Ovary (tissue), 9 donors: Measurements from ENCODE around the gene SCN1A. TPM values are rescaled to one million over a fixed set of nuclear protein-coding genes. Genes with fewer than 3 reads are reported as not detected.

Source experiments
- DNase-seq, 5 donors: peaks; one replicate each; pipeline ENCODE4 v3.0.0-alpha.2; 2019 to 2020
- H3K27ac ChIP-seq, 2 donors: fragments of 200-600 bp; one replicate each; pipeline versions ENCODE4 v1.5.1 to v1.8.0; 2019 to 2022
- H3K27me3 ChIP-seq: fragments of 200-600 bp; one replicate; pipeline ENCODE4 v1.8.0; 2022
- H3K36me3 ChIP-seq: fragments of 200-600 bp; sonication (generic); one replicate; pipeline ENCODE4 v1.5.1; 2019
- H3K4me1 ChIP-seq: one replicate; pipeline ENCODE4 v1.8.1; 2013; ENCODE audit warnings: mild to moderate bottlenecking, moderate library complexity; ENCODE audit not compliant: insufficient read depth
- H3K4me3 ChIP-seq: fragments of 200-600 bp; sonication (generic); one replicate; pipeline ENCODE4 v1.5.1; 2017
- H3K9me3 ChIP-seq, 2 donors: fragments of 200-600 bp in 1 of 2; sonication (generic) in 1 of 2; one replicate each; pipeline versions ENCODE4 v1.5.1 to v1.8.1; 2013 to 2019; ENCODE audit warnings: mild to moderate bottlenecking in 1 of 2, moderate library complexity in 1 of 2
- CTCF ChIP-seq, 3 donors: fragments of 450-650 bp in 2 of 3; fragments of 200-600 bp in 1 of 3; IDR thresholded peaks; one replicate each; pipeline versions ENCODE4 v1.5.1 to v1.8.0; 2016 to 2022; ENCODE audit warnings: antibody characterized with exemption in 3 of 3, mild to moderate bottlenecking in 1 of 3
- EP300 ChIP-seq: sonication (generic); formaldehyde crosslinking; IDR thresholded peaks from one replicate; pipeline ENCODE4 v1.6.1; 2017; ENCODE audit warnings: antibody characterized with exemption
- POLR2A ChIP-seq: fragments of 450-650 bp; IDR thresholded peaks from one replicate; pipeline ENCODE4 v1.6.1; 2017; ENCODE audit warnings: antibody characterized with exemption, mild to moderate bottlenecking, moderate library complexity
- WGBS, 3 donors: extraction: QIAGEN DNeasy Blood & Tissue Kit in 1 of 3; methylation state at CpG; one replicate each; pipeline versions ENCODE4 v1.1.5 to v1.1.7; 2013 to 2017; 5-methylcytosine and 5-hydroxymethylcytosine counted together
- intact Hi-C, 4 donors: fragments of 100-400 bp; cut with DNase I; formaldehyde crosslinking; loops; one replicate each; pipeline versions ENCODE4 v1.11.0 to v1.15.1; 2022 to 2023
- polyA plus RNA-seq, 2 donors: library from polyadenylated mRNA; stranded (reverse); fragments of 200-250 nt in 1 of 2; fragments of 350-450 nt in 1 of 2; fragmentation: Illumina TruSeq in 1 of 2; extraction: RNeasy Lipid Tissue Mini Kit (QIAGEN cat#74804) in 1 of 2; gene quantifications; one replicate each; pipeline ENCODE4 v1.2.3, GENCODE V29; 2013 to 2014
- total RNA-seq, 7 donors: library from RNA; depleted of rRNA in 2 of 7; stranded (reverse); fragments of >200 nt in 2 of 7; fragmentation: NEBNext Ultra II Directional in 3 of 7; extraction: Animal tissue kit (Norgen Biotek cat#: 25700) in 3 of 7; gene quantifications; one replicate each; pipeline versions ENCODE4 v1.1.0 to v1.2.4, GENCODE V29; 2016 to 2023
- donor health status: DM: no; HTN: no; CAD: no; lungs with moderate emphysema.
- donor health status: DM: no; HTN: no; CAD: no.
- donor health status: Bipolar disorder and iron deficiency.
- donor health status: DM: yes; HTN: yes; CAD: no.
- donor health status: DM: no; HTN: no; CAD: no.
- donor health status: DM: yes; HTN: yes; CAD: no.

Gene SCN1A
- total and polyA plus RNA-seq, 9 donors = under 0.01 to 5.6 (median 0.34) TPM; not detected in 5

- peak; percentile 94 to 96 (median 95) for DNase-seq
- Histone ChIP-seq H3K36me3 (no peaks in the 10 kb centered on the region), H3K27ac (peak within 1 kb of the TSS; percentile 61 to 67), H3K4me1 (peaks cover 9% of the 10 kb centered on the region), H3K9me3 (no peaks in the 10 kb centered on the region), H3K4me3 (peak within 1 kb of the TSS; percentile 68), H3K27me3 (no peaks in the 10 kb centered on the region)
- intact Hi-C loops = loop anchor here in 1 of 4 donors (10.0 kb wide), 1 partner anchor 171 kb away; the partner anchor contains the start of gene SCN1A
- 0% methylated on average over 54 to 55 of the region's 55 CpGs for WGBS, 3 donors
- peak; percentile 64 to 72 (median 69) for TF ChIP-seq CTCF (IDR thresholded peaks at IDR 0.05)
- TF ChIP-seq EP300 = no peak
- TF ChIP-seq POLR2A = peak; percentile 59
Observed at GRCh38 chr2:165953655-165954606, 173.9 kb downstream of the SCN1A start, which contains the start of gene TTC21B. TSS of gene TTC21B (minus strand) at chr2:165953776. CDS start at chr2:165953705, 71 bp downstream.

GRCh38 chr2:165953306-165953654, 174.5 kb downstream of the SCN1A start:
- DNase-seq = no peak
- Histone ChIP-seq H3K4me1 (peaks cover 9% of the 10 kb centered on the region), H3K27ac (peak overlapping the region; percentile 61 to 67), H3K9me3 (no peaks in the 10 kb centered on the region), H3K36me3 (no peaks in the 10 kb centered on the region), H3K4me3 (peak overlapping the region; percentile 68), H3K27me3 (no peaks in the 10 kb centered on the region)
- intact Hi-C loops = loop anchor here in 1 of 4 donors (10.0 kb wide), 1 partner anchor 172 kb away; the partner anchor contains the start of gene SCN1A
- TF ChIP-seq EP300 (no peak), POLR2A (no peak)
- WGBS, 3 donors = 0 to 1% (median 1%) methylated on average over 24 of the region's 24 CpGs

- Histone ChIP-seq H3K4me1 (peaks cover 9% of the 10 kb centered on the region), H3K27me3 (no peaks in the 10 kb centered on the region), H3K9me3 (no peaks in the 10 kb centered on the region), H3K27ac (no peak overlapping the region), H3K36me3 (no peaks in the 10 kb centered on the region), H3K4me3 (peak overlapping the region; percentile 68)
- no peak for TF ChIP-seq EP300
- TF ChIP-seq POLR2A = no peak
- TF ChIP-seq CTCF (IDR thresholded peaks at IDR 0.05) = no peak
- WGBS, 3 donors = 13 to 18% (median 17%) methylated on average over 4 of the region's 4 CpGs
- DNase-seq = no peak
- intact Hi-C loops = loop anchor here in 1 of 4 donors (10.0 kb wide), 1 partner anchor 172 kb away; the partner anchor contains the start of gene SCN1A
Observed at GRCh38 chr2:165952741-165953211, 175.0 kb downstream of the SCN1A start.

- 0% methylated on average over 1 of the region's 1 CpG for WGBS, 3 donors
- no peak for DNase-seq
- H3K4me3 ChIP-seq = no peak overlapping the region
Observed at GRCh38 chr2:165952085-165952484, 175.7 kb downstream of the SCN1A start.

More at GRCh38 chr2:165952085-165952484, 175.7 kb downstream of the SCN1A start:
- Histone ChIP-seq H3K27ac (no peak overlapping the region), H3K9me3 (no peaks in the 10 kb centered on the region), H3K27me3 (no peaks in the 10 kb centered on the region), H3K4me1 (peaks cover 9% of the 10 kb centered on the region), H3K36me3 (no peaks in the 10 kb centered on the region)
- TF ChIP-seq EP300 (no peak), CTCF (IDR thresholded peaks at IDR 0.05) (no peak), POLR2A (no peak)
- intact Hi-C loops = loop anchor here in 1 of 4 donors (10.0 kb wide), 1 partner anchor 173 kb away; the partner anchor contains the start of gene SCN1A
